Measurements from ENCODE around the gene KIR2DL4. TPM values are rescaled to one million over a fixed set of nuclear protein-coding genes. Genes with fewer than 3 reads are reported as not detected.
"Not testable (repeated sequence)": the region's sequence is repeated elsewhere in the genome, so short reads cannot be mapped to it uniquely, and the experiment has no call there.

The KIR2DL4 gene
- total RNA-seq, 4 donors from 2014 or later = 1.4 to 2.1 TPM; not detected in 2

DNA sequence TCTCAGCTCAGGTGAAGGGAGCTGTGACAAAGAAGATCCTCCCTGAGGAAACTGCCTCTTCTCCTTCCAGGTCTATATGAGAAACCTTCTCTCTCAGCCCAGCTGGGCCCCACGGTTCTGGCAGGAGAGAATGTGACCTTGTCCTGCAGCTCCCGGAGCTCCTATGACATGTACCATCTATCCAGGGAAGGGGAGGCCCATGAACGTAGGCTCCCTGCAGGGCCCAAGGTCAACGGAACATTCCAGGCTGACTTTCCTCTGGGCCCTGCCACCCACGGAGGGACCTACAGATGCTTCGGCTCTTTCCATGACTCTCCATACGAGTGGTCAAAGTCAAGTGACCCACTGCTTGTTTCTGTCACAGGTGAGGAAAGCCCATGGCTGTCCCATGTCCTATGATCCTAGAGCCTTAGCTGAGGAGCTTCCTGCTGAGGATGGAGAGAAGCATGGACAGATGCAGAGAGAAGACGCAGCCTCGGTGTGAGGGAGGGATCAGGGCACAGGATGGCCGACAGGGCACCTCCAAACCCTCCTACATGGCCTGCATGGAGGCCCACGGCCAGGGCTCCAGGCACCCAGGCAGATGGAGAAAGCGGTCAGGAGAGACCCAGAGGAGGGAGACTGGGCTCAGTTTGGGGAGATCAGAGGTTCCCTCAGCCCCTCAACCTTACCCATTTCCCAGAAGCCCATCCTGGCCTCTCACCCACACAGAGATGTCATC lies 28.2 kb upstream of the KIR2DL4 start:
- H3K4me3 ChIP-seq; H3K9me3 ChIP-seq; intact Hi-C loops (cut with DNase I; ENCODE audit: low total_unique reads); H3K36me3 ChIP-seq; DNase-seq; H3K4me1 ChIP-seq; H3K27ac ChIP-seq; H3K27me3 ChIP-seq; in situ Hi-C loops (cut with MboI; ENCODE audit: low pct_ligation_motif_present in 1 of 4, low pct_unique_long_range_greater_than_20kb in 1 of 4, low sequenced_read_pairs in 3 of 4): not testable (repeated sequence)
- WGBS, 2 donors (ENCODE audit: low coverage in 1 of 2) = 76 to 86% methylated on average over 4 to 12 of the region's 12 CpGs

DNA sequence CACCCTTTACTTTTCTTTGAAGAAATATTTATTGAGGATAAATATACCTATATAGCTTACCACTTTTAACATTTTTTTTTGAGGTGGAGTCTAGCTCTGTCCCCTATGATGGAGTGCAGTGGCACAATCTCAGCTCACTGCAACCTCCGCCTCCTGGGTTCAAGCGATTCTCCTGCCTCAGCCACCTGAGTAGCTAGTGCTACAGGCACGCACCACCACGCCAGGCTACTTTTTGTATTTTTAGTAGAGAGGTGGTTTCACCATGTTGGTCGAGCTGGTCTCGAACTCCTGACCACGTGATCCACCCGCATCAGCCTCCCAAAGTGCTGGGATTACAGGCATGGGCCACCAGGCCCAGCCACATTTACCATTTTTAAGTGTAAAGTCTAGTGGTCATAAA lies 27.6 kb upstream of the KIR2DL4 start:
- in situ Hi-C loops (cut with MboI; ENCODE audit: low pct_ligation_motif_present in 1 of 4, low pct_unique_long_range_greater_than_20kb in 1 of 4, low sequenced_read_pairs in 3 of 4) = not testable (repeated sequence)

DNA sequence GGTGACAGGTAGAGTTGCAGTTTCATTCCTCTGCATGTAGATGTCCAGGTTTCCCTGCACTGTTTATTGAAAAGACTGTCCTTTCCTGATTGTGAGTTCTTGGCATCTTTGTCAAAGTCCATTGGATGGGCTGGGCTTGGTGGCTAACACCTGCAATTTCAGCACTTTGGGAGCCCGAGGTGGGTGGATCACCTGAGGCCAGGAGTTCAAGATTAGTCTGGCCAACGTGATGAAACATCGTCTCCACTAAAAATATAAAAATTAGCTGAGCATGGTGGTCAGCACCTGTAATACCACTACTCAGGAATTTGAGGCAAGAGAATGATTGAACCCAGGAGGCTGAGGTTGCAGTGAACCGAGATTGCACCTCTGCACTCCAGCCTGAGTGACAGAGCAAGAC lies 25.6 kb upstream of the KIR2DL4 start:
- H3K36me3 ChIP-seq; H3K9me3 ChIP-seq; H3K4me3 ChIP-seq; intact Hi-C loops (cut with DNase I; ENCODE audit: low total_unique reads); H3K27me3 ChIP-seq; H3K27ac ChIP-seq; DNase-seq; in situ Hi-C loops (cut with MboI; ENCODE audit: low pct_ligation_motif_present in 1 of 4, low pct_unique_long_range_greater_than_20kb in 1 of 4, low sequenced_read_pairs in 3 of 4); H3K4me1 ChIP-seq: not testable (repeated sequence)
- WGBS, 2 donors (ENCODE audit: low coverage in 1 of 2) = 33 to 69% methylated on average over 1 to 4 of the region's 4 CpGs

More for the DNA sequence above, 27.6 kb upstream of the KIR2DL4 start:
- H3K9me3 ChIP-seq; H3K27me3 ChIP-seq; H3K27ac ChIP-seq; intact Hi-C loops (cut with DNase I; ENCODE audit: low total_unique reads); DNase-seq; H3K36me3 ChIP-seq; H3K4me3 ChIP-seq; H3K4me1 ChIP-seq: not testable (repeated sequence)
- 75 to 80% methylated on average over 4 to 8 of the region's 8 CpGs for WGBS, 2 donors (ENCODE audit: low coverage in 1 of 2)

DNA sequence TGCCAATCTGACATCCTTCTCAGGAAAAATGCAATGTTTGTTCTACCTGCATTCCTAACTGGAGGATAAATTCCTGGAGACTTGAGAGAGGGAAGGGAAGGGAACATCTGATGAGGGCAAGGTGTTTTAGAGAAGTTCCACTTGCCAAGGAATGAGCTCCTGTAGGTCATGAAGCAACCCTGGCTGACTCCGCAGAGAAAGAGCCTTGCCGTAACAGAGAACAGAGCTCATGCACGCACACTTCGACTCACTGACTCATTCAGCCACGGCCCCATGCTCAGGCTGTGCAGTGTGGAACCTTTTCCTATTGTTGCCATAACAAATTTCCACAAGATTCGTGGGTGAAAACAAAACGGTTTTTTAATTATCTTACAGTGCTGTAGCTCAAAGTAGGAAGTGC lies 24.5 kb upstream of the KIR2DL4 start:
- not testable (repeated sequence) for DNase-seq, H3K9me3 ChIP-seq

DNA sequence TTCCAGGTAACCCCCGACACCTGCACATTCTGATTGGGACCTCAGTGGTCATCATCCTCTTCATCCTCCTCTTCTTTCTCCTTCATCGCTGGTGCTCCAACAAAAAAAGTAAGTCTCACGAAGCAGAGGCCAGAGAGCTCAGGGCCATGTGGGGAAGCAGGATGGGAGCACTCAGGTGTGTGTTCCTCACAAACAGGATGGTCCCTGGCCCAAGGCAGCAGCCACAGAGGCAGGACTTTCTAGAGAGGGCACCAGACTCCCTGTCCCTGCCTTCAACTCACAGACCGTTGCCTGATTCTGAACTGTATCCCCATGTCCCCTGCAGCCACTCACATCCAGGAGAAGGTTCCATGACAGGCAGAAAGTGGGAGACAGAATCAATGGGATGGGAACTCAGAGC lies 20.5 kb upstream of the KIR2DL4 start:
- DNase-seq; in situ Hi-C loops (cut with MboI; ENCODE audit: low pct_ligation_motif_present in 1 of 4, low pct_unique_long_range_greater_than_20kb in 1 of 4, low sequenced_read_pairs in 3 of 4); H3K9me3 ChIP-seq; H3K4me3 ChIP-seq; H3K36me3 ChIP-seq; intact Hi-C loops (cut with DNase I; ENCODE audit: low total_unique reads); H3K27me3 ChIP-seq; H3K27ac ChIP-seq; H3K4me1 ChIP-seq: not testable (repeated sequence)
- WGBS, 2 donors (ENCODE audit: low coverage in 1 of 2) = 73% methylated on average over 4 of the region's 4 CpGs; no CpG with 5 or more reads in 1 of the 2 donors

More for the DNA sequence above, 24.5 kb upstream of the KIR2DL4 start:
- H3K4me3 ChIP-seq; H3K27me3 ChIP-seq; H3K4me1 ChIP-seq; H3K36me3 ChIP-seq; intact Hi-C loops (cut with DNase I; ENCODE audit: low total_unique reads); H3K27ac ChIP-seq; in situ Hi-C loops (cut with MboI; ENCODE audit: low pct_ligation_motif_present in 1 of 4, low pct_unique_long_range_greater_than_20kb in 1 of 4, low sequenced_read_pairs in 3 of 4): not testable (repeated sequence)
- WGBS, 2 donors (ENCODE audit: low coverage in 1 of 2) = 73 to 75% methylated on average over 5 to 7 of the region's 7 CpGs

DNA sequence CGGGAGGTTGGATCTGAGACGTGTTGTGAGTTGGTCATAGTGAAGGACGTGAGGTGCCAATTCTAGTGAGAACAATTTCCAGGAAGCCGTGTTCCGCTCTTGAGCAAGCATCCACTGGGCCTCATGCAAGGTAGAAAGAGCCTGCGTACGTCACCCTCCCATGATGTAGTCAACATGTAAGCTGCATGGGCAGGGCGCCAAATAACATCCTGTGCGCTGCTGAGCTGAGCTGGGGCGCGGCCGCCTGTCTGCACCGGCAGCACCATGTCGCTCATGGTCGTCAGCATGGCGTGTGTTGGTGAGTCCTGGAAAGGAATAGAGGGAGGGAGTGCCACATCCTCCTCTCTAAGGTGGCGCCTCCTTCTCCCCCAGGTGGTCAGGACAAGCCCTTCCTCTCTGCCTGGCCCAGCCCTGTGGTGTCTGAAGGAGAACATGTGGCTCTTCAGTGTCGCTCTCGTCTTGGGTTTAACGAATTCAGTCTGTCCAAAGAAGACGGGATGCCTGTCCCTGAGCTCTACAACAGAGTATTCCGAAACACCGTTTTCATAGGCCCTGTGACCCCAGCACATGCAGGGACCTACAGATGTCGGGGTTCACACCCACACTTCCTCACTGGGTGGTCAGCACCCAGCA lies 17.2 kb upstream of the KIR2DL4 start:
- H3K4me3 ChIP-seq; in situ Hi-C loops (cut with MboI; ENCODE audit: low pct_ligation_motif_present in 1 of 4, low pct_unique_long_range_greater_than_20kb in 1 of 4, low sequenced_read_pairs in 3 of 4); DNase-seq; H3K27me3 ChIP-seq; H3K9me3 ChIP-seq; intact Hi-C loops (cut with DNase I; ENCODE audit: low total_unique reads); H3K27ac ChIP-seq; H3K36me3 ChIP-seq; H3K4me1 ChIP-seq: not testable (repeated sequence)
- WGBS, 2 donors (ENCODE audit: low coverage in 1 of 2) = 60 to 89% methylated on average over 1 to 24 of the region's 24 CpGs

DNA sequence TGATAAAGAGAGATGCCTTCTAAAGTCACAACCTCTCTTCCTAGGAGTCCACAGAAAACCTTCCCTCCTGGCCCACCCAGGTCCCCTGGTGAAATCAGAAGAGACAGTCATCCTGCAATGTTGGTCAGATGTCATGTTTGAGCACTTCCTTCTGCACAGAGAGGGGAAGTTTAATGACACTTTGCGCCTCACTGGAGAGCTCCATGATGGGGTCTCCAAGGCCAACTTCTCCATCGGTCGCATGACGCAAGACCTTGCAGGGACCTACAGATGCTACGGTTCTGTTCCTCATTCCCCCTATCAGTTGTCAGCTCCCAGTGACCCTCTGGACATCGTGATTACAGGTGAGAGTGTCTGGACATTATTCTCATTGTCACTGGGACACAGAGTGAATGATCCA lies 15.3 kb upstream of the KIR2DL4 start:
- H3K4me3 ChIP-seq; H3K27me3 ChIP-seq; H3K9me3 ChIP-seq; H3K4me1 ChIP-seq; H3K36me3 ChIP-seq; H3K27ac ChIP-seq; in situ Hi-C loops (cut with MboI; ENCODE audit: low pct_ligation_motif_present in 1 of 4, low pct_unique_long_range_greater_than_20kb in 1 of 4, low sequenced_read_pairs in 3 of 4); intact Hi-C loops (cut with DNase I; ENCODE audit: low total_unique reads); DNase-seq: not testable (repeated sequence)
- 82% methylated on average over 6 of the region's 6 CpGs; no CpG with 5 or more reads in 1 of the 2 donors for WGBS, 2 donors (ENCODE audit: low coverage in 1 of 2)

DNA sequence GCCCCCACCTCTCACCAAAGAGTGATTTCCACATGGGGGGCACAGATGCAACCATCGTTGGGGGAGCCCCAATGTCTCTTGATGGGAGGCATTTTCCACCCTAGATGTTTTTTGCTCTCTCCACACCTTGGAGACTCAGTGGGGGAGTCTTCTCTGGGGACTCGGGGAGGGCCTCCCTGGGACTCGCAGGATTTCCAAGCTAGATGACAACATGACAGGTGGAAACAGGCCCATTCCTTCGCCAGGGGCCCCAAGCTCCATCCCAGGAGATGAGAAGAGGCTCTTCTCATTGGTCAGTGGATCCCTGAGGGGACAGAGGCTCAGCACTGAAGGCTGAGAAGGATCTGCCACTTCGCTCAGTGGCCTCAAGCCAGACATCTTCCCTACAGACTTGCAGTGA lies 12.7 kb upstream of the KIR2DL4 start:
- intact Hi-C loops (cut with DNase I; ENCODE audit: low total_unique reads) = no loop called here
- no peak for DNase-seq
- Histone ChIP-seq H3K4me1 (no peaks in the 10 kb centered on the region), H3K36me3 (no peaks in the 10 kb centered on the region), H3K4me3 (no peak overlapping the region), H3K27ac (no peak overlapping the region), H3K9me3 (no peaks in the 10 kb centered on the region), H3K27me3 (no peaks in the 10 kb centered on the region)
- TF ChIP-seq POLR2A (IDR thresholded peaks at IDR 0.05) = no peak
- TF ChIP-seq, protein P1, sequence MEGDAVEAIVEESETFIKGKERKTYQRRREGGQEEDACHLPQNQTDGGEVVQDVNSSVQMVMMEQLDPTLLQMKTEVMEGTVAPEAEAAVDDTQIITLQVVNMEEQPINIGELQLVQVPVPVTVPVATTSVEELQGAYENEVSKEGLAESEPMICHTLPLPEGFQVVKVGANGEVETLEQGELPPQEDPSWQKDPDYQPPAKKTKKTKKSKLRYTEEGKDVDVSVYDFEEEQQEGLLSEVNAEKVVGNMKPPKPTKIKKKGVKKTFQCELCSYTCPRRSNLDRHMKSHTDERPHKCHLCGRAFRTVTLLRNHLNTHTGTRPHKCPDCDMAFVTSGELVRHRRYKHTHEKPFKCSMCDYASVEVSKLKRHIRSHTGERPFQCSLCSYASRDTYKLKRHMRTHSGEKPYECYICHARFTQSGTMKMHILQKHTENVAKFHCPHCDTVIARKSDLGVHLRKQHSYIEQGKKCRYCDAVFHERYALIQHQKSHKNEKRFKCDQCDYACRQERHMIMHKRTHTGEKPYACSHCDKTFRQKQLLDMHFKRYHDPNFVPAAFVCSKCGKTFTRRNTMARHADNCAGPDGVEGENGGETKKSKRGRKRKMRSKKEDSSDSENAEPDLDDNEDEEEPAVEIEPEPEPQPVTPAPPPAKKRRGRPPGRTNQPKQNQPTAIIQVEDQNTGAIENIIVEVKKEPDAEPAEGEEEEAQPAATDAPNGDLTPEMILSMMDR (IDR thresholded peaks at IDR 0.05) = no peak
- TF ChIP-seq EP300 (IDR thresholded peaks at IDR 0.05; ENCODE audit: low read depth) = no peak
- no peak for TF ChIP-seq POLR2AphosphoS5 (IDR thresholded peaks at IDR 0.05)
- WGBS, 2 donors (ENCODE audit: low coverage in 1 of 2) = 74% methylated on average over 5 of the region's 5 CpGs; no CpG with 5 or more reads in 1 of the 2 donors
- in situ Hi-C loops (cut with MboI; ENCODE audit: low pct_ligation_motif_present in 1 of 4, low pct_unique_long_range_greater_than_20kb in 1 of 4, low sequenced_read_pairs in 3 of 4) = no loop called here

Data from transverse colon (tissue), 4 donors.